NCI-H2029 (cell line): Measurements from ENCODE around the gene PLOD2.

ENCODE experiments used
- DNase-seq: peaks from one replicate; lab custom pipeline; 2025; lab: John Stamatoyannopoulos, UW

Gene PLOD2

DNA sequence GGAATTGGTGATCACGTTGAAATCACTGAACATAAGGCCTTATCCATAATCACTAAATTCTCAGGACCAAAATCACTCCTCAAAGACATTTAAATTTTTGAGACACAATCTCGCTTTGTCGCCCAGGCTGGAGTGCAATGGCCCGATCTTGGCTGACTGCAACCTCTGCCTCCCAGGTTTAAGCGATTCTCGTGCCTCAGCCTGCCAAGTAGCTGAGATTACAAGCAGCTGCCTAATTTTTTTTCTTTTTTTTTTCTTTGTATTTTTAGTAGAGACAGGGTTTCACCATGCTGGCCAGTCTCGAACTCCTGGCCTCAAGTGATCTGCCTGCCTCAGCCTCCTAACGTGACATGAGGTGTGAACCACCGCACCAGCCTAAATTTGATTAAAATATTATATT, 61.7 kb downstream of the PLOD2 start:
- DNase-seq: no peak

GRCh38 chr3:146093896-146094295, 67.1 kb downstream of the PLOD2 start:
- no peak for DNase-seq

DNA sequence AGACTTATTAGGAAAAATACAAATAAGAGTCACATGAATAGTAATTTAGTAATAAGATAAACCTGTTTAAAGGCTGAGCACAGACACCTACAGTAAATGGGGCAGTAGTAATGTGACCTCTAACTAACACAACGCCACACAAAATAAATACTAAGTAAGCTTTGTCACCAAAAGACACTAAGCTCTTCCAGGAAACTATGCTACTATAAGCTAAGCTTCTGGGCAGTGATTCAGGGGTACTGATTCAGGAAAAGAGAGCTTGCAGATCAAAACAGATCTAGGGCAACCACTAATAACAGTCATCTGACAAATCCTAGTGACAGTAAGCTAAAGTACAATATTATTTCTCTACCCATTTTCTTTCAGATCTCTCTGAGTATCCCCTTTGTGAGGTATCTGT, 68.8 kb downstream of the PLOD2 start:
- DNase-seq: no peak

DNA sequence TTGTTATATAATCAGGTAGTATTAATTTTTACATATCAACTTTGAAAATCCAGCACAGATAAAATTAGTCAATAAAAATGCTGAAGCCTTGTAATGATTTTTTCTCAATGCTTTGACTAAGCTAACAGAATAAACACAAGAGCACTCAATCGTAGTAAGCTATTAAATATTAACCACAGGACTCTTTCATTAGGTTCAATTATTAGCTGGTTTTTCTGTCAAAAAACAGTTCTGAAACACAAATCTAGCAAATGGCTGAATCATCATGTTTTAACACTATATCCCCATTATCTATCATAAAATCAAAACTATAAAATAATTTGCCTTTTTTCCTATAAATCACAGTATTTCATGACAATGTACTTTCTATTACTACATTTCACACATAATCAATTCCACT, 69.6 kb downstream of the PLOD2 start:
- DNase-seq: no peak

DNA sequence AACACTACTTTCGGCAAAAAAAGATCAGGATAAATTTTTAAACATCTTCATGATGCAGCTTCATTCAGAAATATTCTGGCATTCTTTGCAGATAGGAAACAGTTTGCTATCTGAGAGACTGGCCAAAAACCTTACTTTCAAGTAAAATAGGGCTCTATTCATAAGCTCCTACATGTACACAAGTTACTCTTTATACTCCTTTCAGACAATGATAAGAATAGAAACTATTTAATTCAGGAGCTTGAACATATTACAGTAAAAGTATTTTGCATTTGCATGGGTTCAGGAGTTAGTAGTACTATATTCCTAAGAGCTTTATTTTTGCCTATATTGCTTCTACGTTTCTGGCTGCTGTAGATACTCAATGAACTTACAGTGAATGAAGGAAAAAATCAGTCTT, 70.5 kb downstream of the PLOD2 start:
- no peak for DNase-seq

GRCh38 chr3:146088840-146089239, 72.1 kb downstream of the PLOD2 start:
- no peak for DNase-seq

DNA sequence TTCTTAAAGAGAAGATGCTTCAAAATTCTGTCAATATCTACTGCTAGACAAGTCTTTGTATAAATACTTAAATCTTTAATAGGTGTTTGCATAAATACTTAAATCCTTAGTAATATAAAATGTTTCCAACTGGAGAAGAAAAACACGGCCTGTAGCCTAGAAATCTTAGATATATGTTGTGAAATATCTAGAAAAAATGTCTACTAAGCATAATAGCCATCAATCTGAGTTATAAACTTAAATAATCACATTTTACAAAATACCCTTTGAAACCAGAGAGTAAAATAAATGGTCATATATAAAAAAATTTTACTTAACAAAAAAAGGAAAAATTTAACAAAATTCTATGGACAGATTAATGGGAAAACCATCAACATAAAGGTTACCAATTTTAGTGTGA, 73.9 kb downstream of the PLOD2 start:
- no peak for DNase-seq

GRCh38 chr3:146086211-146086610, 74.8 kb downstream of the PLOD2 start:
- no peak for DNase-seq

DNA sequence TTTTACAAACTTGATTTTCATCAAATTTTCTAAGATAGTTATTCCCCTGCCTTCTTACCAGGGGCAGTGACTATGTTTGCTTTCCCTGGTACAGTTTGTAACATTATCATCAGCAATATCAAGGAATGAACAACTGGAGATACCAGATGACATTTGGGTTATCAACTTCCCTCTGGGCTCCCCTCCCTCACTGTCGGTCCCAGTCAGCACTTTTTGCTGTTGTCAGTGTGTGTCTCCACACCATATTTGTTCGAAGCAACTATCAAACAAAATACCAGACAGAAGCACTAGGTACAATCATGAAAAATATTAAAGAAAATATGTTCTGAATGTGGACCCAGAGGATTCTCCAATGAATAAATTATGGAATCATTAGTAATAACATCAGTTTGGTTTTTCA, 75.3 kb downstream of the PLOD2 start:
- DNase-seq: no peak

GRCh38 chr3:146080578-146080977, 80.4 kb downstream of the PLOD2 start:
- no peak for DNase-seq

- DNase-seq: no peak
Measured at GRCh38 chr3:146078031-146078430, 83.0 kb downstream of the PLOD2 start.

GRCh38 chr3:146077181-146077580, 83.8 kb downstream of the PLOD2 start:
- DNase-seq: no peak

- DNase-seq: no peak
Measured at GRCh38 chr3:146072824-146073223, 88.2 kb downstream of the PLOD2 start.

- DNase-seq: no peak
Measured at GRCh38 chr3:146072061-146072460, 88.9 kb downstream of the PLOD2 start.

GRCh38 chr3:146071632-146072031, 89.4 kb downstream of the PLOD2 start:
- DNase-seq: no peak

DNA sequence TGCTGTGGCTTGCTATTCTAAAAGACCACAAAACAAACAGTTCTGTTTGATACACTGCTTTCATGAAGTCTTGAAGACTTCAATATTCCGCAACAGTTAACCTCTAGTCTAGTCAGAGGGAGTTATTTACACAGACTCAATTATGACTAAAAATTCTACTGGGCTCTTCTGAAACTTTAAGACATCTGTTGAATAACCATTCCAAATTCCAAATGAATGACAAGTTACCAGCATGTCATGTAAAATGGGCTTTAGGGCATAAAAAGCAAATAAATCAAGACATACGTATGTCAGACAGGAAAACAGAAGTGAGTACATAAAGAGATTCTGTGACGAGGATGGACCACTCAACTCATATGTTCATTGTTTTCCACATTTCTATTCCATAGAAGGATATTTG, 93.9 kb downstream of the PLOD2 start:
- DNase-seq: no peak

GRCh38 chr3:146065573-146066006, 95.4 kb downstream of the PLOD2 start:
- DNase-seq: peak; percentile 8

GRCh38 chr3:146058241-146058640, 102.7 kb downstream of the PLOD2 start:
- no peak for DNase-seq

DNA sequence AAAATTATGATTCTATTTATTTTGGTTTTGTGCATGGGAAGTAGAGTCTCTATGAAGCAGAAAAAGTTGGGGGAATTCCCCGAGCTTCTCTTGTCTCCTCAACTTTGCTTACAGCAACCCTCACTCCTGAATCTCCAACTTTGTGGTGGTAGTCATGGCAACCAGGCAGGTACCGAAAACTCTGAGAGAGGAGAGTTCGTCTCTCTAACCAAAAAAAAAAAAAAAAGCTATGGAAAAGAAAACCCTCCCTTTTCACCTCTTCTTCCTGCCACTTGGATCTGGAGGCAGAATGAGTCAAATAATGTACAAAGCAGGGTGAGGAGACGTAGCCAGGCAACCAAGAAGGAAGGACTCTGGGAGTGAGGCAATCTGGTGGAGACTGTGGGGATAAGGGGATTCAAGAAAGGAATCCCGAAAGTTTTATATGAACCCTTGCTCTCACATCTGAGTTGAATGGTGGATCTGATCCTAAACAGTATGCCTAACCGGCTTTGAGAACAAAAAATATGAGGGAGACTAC, 108.1 kb downstream of the PLOD2 start:
- DNase-seq: no peak

GRCh38 chr3:146052056-146052790, 108.8 kb downstream of the PLOD2 start:
- no peak for DNase-seq

GRCh38 chr3:146050691-146051090, 110.3 kb downstream of the PLOD2 start:
- no peak for DNase-seq

DNA sequence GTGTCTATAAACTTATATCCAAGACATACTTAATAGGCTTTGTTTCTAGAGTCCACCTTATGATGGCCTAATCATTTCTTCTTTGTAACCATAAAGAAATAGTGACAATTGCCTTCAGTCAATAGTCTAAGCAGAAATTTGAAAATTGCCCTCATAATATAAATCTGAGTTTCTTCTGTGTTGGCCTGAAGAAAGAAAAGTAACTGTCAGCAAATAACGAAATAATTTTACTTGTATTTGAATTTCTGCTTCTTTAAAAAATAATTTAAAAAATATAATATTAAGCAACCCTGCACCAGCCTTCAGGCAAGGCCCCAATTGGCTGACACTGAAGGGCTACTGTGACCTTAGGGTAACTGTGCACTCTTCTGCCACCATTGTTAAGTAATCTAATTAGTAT, 113.5 kb downstream of the PLOD2 start:
- no peak for DNase-seq

- no peak for DNase-seq
Measured at GRCh38 chr3:146044046-146044445, 116.9 kb downstream of the PLOD2 start.

DNA sequence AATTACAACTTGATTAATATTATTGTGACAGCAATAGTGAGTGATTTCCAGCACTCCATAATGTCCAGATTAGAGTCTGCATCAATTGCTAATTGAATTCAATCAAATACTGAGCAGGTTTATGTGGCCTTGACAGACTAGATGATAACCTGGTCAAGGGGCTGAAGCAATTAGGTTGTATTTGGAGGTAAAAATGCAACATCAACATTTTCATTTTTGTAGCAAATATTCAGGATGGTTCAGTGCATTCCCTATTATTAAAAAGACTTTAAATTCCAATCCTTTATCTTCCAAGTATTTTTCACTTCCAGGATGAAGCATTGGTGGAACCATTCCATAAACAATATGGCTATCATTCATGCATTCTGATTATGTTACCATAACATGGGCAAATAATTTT, 120.4 kb downstream of the PLOD2 start:
- DNase-seq: no peak
